ENCODE data around the gene ANXA4.
"Not testable (repeated sequence)": the region's sequence is repeated elsewhere in the genome, so short reads cannot be mapped to it uniquely, and the experiment has no call there.

ANXA4 gene

DNA sequence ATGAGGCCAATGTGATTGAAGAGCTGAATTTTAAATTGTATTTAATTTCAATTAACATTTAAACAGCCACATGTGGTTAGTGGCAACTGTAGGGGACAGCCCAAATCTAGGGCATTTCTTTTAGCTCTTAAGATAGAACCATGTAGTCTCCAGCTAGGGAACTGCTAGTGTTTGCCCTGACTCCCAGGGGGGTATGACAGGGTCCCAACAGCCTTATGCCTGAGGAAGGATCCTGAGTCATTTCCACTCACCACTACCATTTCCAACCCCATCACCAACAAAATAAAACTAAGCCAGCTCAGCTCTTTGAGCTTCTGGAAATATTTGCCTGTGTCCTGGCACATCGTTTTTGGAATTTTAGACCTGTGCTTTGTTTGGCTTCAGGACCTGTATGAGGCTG, 73.8 kb downstream of the ANXA4 start:
- DNase-seq = no peak

- DNase-seq = peak; percentile 72 to 76
Observed at GRCh38 chr2:69816923-69817542, 75.1 kb downstream of the ANXA4 start.

DNA sequence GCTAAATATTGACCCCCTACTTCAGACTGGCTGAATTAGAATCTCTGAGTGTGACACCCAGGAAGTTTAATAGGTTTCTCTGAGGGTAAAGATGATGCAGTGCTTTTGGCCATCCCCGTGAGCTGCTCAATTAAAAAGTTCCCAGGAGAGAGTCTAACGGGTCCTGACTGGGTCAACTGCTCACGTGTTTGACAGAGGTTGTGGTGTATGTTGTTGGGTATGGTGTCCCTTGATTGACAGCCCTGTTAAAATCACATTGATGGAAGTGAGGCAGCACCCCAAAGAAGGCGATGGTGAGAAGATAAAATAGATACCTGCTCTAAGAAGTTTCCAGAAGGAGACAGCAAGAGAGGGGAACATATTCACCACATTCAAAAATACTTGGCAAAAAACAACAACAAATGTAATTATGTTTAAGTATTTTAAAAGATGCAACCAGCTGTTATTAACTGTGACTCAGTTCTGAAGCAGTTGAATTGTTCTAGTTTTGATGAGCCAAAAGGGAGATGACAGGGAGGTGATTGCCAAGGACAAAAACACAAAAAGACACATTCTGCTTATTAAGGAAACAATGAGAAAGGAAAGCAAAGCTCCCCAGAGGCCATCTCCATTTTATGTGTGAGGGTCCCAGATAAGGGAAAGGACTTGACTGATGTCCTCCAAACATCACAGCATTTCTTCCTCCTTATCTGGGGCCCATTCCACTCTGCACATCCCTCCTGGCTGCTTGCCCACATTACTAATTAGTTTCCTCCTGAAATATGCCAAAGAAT, 76.0 kb downstream of the ANXA4 start:
- no peak for DNase-seq

DNA sequence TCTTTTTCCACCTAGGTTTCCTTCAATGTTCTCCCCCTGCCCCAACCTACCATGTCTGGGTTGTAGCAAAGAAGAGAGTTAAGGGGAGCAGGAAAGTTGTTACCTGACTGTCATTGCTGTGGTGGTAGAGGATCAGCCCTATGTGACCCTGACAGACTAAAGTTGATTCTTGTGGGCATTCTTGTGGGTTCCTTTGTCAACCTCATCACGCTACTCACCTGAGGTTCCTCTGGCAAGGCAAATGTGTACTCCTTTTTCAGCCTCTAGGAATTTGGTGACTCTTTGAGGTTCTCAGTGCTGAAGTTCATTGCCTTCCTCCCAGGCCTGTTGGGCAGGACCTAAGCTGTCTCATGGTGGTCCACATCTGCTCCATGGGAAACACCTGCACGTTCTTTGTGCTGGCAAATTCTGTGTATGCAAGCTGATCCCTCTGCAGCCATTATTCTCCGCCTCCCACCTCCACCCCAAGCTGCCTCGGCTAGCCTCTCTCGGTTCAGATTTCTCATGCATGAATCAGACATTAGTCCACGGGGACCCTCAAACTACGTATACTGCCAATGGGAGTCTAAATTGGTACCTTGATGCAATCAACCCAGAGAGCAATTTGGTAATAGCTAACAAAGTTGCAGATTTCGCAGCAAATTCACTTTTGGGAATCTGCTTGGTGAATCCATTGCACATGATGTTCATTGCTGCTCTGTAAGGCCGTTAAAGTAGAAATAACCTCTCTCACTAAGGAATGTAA, 86.0 kb downstream of the ANXA4 start:
- no peak for DNase-seq

DNA sequence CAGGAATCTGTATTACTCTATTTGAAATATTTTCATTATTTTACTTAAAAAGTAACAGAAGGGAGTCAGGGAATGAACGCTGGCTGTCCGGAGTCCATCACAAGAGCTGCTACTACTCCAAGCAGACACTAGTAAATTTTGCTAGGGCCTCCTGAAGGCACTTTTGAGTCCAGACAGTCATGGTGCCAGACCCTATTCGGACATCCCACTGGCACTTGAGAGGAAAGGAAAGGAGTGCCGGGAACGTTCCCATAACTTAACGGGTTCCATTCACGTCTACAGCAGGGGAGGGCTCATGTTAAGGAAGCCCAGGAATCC, 87.0 kb downstream of the ANXA4 start:
- DNase-seq = no peak

- DNase-seq = peak; percentile 99
Observed at GRCh38 chr2:69829256-69830044, 87.5 kb downstream of the ANXA4 start, which contains the start of gene GMCL1. Gene GMCL1 (plus strand): TSS chr2:69829660. CDS start chr2:69829893, 233 bp downstream.

GRCh38 chr2:69830045-69830905, 88.3 kb downstream of the ANXA4 start:
- DNase-seq = peak; percentile 64 to 70

- DNase-seq = not testable (repeated sequence)
Observed at GRCh38 chr2:69830906-69831241, 88.9 kb downstream of the ANXA4 start.

DNA sequence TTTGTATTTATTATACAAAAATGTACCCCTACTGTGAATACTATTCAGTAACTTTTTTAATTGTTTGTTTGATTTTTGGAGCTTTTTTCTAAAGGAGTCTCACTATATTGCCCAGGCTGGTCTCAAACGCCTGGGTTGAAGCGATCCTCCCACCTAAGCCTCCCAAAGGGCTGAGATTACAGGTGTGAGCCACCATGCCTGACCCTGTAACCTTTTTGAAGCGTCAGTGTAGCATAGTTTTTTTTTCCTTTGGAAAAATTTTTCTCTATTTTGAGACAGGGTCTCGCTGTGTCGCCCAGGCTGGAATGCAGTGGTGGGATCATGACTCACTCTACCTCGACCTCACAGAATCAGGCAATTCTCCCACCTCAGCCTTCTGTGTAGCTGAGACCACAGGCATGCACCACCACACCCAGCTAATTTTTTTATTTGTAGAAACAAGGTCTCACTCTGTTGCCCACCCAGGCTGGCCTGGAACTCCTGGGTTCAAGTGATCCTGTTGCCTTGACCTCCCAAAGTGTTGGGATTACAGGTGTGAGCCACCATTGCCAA, 89.5 kb downstream of the ANXA4 start:
- no peak for DNase-seq

DNA sequence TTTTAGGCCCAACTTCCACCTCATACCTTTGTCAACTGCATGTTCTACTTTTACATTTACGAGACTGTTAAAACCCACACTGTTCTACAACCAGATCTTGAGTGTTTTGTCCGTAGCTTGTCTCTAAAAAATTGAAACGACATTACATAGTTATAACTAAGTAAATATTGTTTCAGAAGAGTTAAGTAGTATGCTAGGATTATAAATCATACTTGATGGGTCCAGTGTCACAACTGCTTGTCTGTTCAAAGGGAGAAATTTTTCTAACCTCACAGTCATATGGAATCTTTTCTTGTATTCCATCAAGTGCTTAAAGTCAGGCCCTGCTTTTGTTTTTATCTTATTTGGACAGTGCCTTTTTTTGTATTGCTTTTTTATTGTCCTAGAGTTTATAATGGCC, 91.8 kb downstream of the ANXA4 start:
- no peak for DNase-seq

DNA sequence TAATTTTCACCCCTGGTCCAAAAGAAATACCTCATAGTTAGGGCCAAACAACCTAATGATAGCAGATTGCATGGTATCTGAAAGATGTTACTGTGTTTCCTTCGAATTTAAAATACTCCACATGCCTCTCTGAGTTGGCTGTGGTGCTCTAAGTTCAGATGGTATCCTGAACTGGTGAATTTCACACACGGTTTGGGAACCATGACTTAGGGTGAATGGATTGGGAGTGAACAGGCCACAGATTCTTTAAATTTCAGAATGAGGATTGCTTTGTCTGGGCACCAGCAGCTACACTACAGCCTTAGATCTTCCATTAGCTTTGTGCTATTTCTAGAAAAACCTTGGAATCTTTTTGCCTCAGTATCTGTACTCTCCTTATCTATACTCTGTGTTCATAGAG, 93.7 kb downstream of the ANXA4 start:
- DNase-seq = no peak

DNA sequence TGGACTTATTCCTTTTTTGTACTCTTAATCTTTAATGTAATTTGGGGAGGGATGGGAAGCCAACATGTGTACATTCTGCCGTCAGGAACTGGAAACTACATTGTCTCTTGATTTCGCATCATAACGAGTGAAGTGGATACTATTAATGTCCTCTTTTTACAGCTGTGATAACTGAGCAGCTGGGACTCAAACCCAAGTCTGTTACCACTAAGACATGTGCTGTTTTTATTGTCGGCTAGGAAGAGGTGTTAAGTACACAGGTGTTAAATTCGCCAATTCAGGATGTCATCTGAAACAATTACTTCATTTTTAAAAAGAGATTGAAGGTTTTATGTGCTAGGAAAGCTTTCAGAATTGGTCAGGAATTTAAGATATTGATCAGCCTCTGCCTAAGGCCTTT, 94.4 kb downstream of the ANXA4 start:
- no peak for DNase-seq

- DNase-seq = no peak
Observed at GRCh38 chr2:69837533-69837932, 95.6 kb downstream of the ANXA4 start.

GRCh38 chr2:69843993-69844392, 102.1 kb downstream of the ANXA4 start:
- DNase-seq = no peak

- DNase-seq = no peak
Observed at GRCh38 chr2:69844560-69844959, 102.6 kb downstream of the ANXA4 start.

- no peak for DNase-seq
Observed at GRCh38 chr2:69846182-69847067, 104.5 kb downstream of the ANXA4 start.

- DNase-seq = no peak
Observed at GRCh38 chr2:69847068-69847828, 105.3 kb downstream of the ANXA4 start.

DNA sequence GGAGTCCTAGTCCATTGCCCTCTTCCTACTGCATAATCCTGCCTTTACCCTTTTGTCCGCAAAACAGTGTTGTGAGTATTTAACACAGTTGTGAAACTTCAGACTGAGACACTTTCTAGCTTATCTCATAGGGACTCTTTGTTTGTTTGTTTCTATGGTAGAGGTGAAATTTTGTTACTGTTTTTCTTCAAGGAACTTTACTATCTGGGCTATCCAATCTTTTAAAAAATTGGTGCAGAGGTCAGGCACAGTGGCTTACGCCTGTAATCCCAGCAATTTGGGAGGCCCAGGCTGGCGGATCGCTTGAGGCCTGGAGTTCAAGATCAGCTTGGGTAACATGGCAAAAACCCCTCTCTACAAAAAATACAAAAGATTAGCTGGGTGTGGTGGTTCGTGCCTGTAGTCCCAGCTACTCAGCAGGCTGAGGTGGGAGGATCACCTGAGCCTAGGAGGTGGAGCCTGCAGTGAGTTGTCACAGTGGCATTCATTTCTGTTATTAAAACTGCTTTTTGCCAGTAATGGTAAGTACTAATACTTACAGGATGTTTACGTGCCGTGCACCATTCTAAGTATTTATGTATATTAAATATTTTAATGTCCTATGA, 106.4 kb downstream of the ANXA4 start:
- DNase-seq = no peak

GRCh38 chr2:69858261-69858660, 116.3 kb downstream of the ANXA4 start:
- no peak for DNase-seq

GRCh38 chr2:69863298-69863697, 121.4 kb downstream of the ANXA4 start:
- no peak for DNase-seq
